HepG2 (cell line): ENCODE measurements around the gene DSN1. TPM values are rescaled to one million over a fixed set of nuclear protein-coding genes. Genes with fewer than 3 reads are reported as not detected.

Experiments
- ATAC-seq: fragments of 200-7000 bp; cut with Tn5 transposase; 3 replicates; pipeline ENCODE4 v1.9.1; 2020; ENCODE audit warnings: mild to moderate bottlenecking, moderate library complexity
- BruUV-seq: library from RNA; stranded (reverse); fragments of 400-500 nt; replicated peaks from 2 replicates; lab custom pipeline; 2021; lab: Mats Ljungman, UMichigan
- CTCF ChIA-PET: fragments of 300-600 bp; formaldehyde crosslinking; extraction: SDS; loops from one replicate; lab custom pipeline; 2021; ENCODE audit warnings: low total read pairs, inconsistent platforms, low intra/inter-chr PET ratio; lab: Yijun Ruan, JAX
- POLR2A ChIA-PET: fragments of 350-600 bp; sonication (Branson Sonifier 250); formaldehyde crosslinking; loops from one replicate; lab custom pipeline; 2020; ENCODE audit warnings: antibody characterized with exemption, inconsistent platforms; lab: Yijun Ruan, JAX
- DNase-seq: peaks from one replicate; pipeline ENCODE4 v3.0.0-alpha.2; 2015; ENCODE audit warnings: low spot score
- FAIRE-seq: peaks from 3 replicates; lab custom pipeline; 2011; peaks lifted over from hg19 to GRCh38; lab: Jason Lieb, UNC
- H2AFZ ChIP-seq: one replicate; pipeline ENCODE4 v1.6.1; 2011; ENCODE audit warnings: low read length, inconsistent platforms
- H3K27ac ChIP-seq: fragments of 300-600 bp; 3 replicates; pipeline ENCODE4 v1.8.0; 2011; ENCODE audit warnings: mixed run types, mild to moderate bottlenecking, mixed read lengths, low read length, inconsistent platforms; ENCODE audit not compliant: insufficient read depth; ENCODE audit errors: extremely low read length
- H3K27me3 ChIP-seq, 2 experiments: fragments of 200-600 bp in 1 of 2; 2 replicates in 1 of 2; 3 replicates in 1 of 2; pipeline versions ENCODE4 v1.6.0 to v1.8.0; 2011; ENCODE audit warnings: low read length in 2 of 2, mild to moderate bottlenecking in 2 of 2, moderate library complexity in 2 of 2, inconsistent platforms in 1 of 2; ENCODE audit not compliant: insufficient read depth in 2 of 2, control insufficient read depth in 1 of 2
- H3K36me3 ChIP-seq, 2 experiments: fragments of 200-600 bp in 1 of 2; replicated peaks in 1 of 2; 2 replicates in 1 of 2; 3 replicates in 1 of 2; pipeline versions ENCODE4 v1.5.1 to v1.8.0; 2011; ENCODE audit warnings: low read length in 2 of 2, inconsistent platforms in 1 of 2; ENCODE audit not compliant: insufficient read depth in 2 of 2, control insufficient read depth in 1 of 2
- H3K4me1 ChIP-seq: 2 replicates; pipeline ENCODE4 v1.5.1; 2012; ENCODE audit warnings: low read length, inconsistent platforms; ENCODE audit not compliant: insufficient read depth
- H3K4me2 ChIP-seq: 2 replicates; pipeline ENCODE4 v1.6.0; 2011; ENCODE audit warnings: low read depth, low read length, inconsistent platforms
- H3K4me3 ChIP-seq, 3 experiments: fragments of 200-600 bp in 1 of 3; sonication (generic), shearing (Covaris generic) in 1 of 3; replicated peaks in 1 of 3; 2 replicates each; pipeline ENCODE4 v1.5.1; 2011 to 2016; ENCODE audit warnings: low read length in 3 of 3, inconsistent platforms in 2 of 3, low read depth in 2 of 3, mild to moderate bottlenecking in 2 of 3, control low read depth in 1 of 3, mixed read lengths in 1 of 3; ENCODE audit not compliant: insufficient read depth in 1 of 3
- H3K79me2 ChIP-seq: one replicate; pipeline ENCODE4 v1.6.1; 2011; ENCODE audit warnings: low read length, inconsistent platforms; ENCODE audit not compliant: insufficient read depth
- H3K9ac ChIP-seq: 2 replicates; pipeline ENCODE4 v1.6.0; 2011; ENCODE audit warnings: mild to moderate bottlenecking, low read depth, low read length, inconsistent platforms; ENCODE audit not compliant: insufficient read depth
- H3K9me3 ChIP-seq: 2 replicates; pipeline ENCODE4 v1.5.1; 2012; ENCODE audit warnings: mild to moderate bottlenecking, low read length
- H4K20me1 ChIP-seq: 2 replicates; pipeline ENCODE4 v1.6.0; 2011; ENCODE audit warnings: inconsistent platforms, mild to moderate bottlenecking, low read length, moderate library complexity; ENCODE audit not compliant: insufficient read depth
- CHCHD3 ChIP-seq: sonication (generic); formaldehyde crosslinking; IDR thresholded peaks from 2 replicates; pipeline ENCODE4 v1.8.0; 2022; ENCODE audit warnings: mild to moderate bottlenecking, missing genetic modification reagents, moderate library complexity
- FOXC1 ChIP-seq: sonication (generic); formaldehyde crosslinking; IDR thresholded peaks from 2 replicates; pipeline ENCODE4 v1.8.0; 2022; ENCODE audit warnings: mild to moderate bottlenecking, missing genetic modification reagents, borderline replicate concordance
- IKZF4 ChIP-seq: sonication (generic); formaldehyde crosslinking; IDR thresholded peaks from 2 replicates; pipeline ENCODE4 v1.5.1; 2020; ENCODE audit warnings: borderline replicate concordance, mild to moderate bottlenecking, low read depth, missing genetic modification reagents; ENCODE audit errors: not compliant biosample characterization
- PHF5A ChIP-seq: IDR thresholded peaks from one replicate; pipeline ENCODE4 v1.6.1; 2018; ENCODE audit warnings: low read depth, missing genetic modification reagents; ENCODE audit not compliant: unreplicated experiment
- ZFP37 ChIP-seq: sonication (generic); formaldehyde crosslinking; IDR thresholded peaks from 2 replicates; pipeline ENCODE4 v1.4.0; 2020; ENCODE audit warnings: missing genetic modification reagents, borderline replicate concordance
- ZNF234 ChIP-seq: sonication (generic); formaldehyde crosslinking; conservative IDR thresholded peaks from 2 replicates; pipeline ENCODE4 v1.5.1; 2020; ENCODE audit warnings: mild to moderate bottlenecking, missing genetic modification reagents
- ZNF292 ChIP-seq: sonication (generic); formaldehyde crosslinking; IDR thresholded peaks from 2 replicates; pipeline ENCODE4 v1.8.1; 2022; ENCODE audit warnings: mild to moderate bottlenecking, low read depth, missing genetic modification reagents, borderline replicate concordance
- ZNF891 ChIP-seq: sonication (generic); formaldehyde crosslinking; IDR thresholded peaks from 2 replicates; pipeline ENCODE4 v1.5.0; 2020; ENCODE audit warnings: mild to moderate bottlenecking, missing genetic modification reagents
- WGBS: methylation state at CpG from one replicate; pipeline ENCODE4 v1.1.6; 2017; ENCODE audit warnings: low lambda C conversion rate; 5-methylcytosine and 5-hydroxymethylcytosine counted together
- in situ Hi-C: cut with HindIII; loops from 2 replicates; pipeline ENCODE4 v1.10.0; 2017; ENCODE audit warnings: low pct_unique_long_range_greater_than_20kb; ENCODE audit not compliant: extremely low pct_ligation_motif_present
- intact Hi-C: fragments of 100-400 bp; cut with micrococcal nuclease; formaldehyde crosslinking; loops from one replicate; pipeline ENCODE4 v1.10.0; 2022; ENCODE audit not compliant: unreplicated experiment
- polyA plus RNA-seq, 8 experiments: library from polyadenylated mRNA; depleted of rRNA in 3 of 8; stranded (reverse) in 7 of 8; unstranded in 1 of 8; fragments of >200 nt; fragmentation: Illumina TruSeq in 4 of 8; extraction: Trizol in 4 of 8; gene quantifications; 2 replicates each; pipeline versions ENCODE4 v1.2.1 to v1.2.3, GENCODE V29; 2011 to 2016; ENCODE audit warnings: low read depth in 4 of 8, missing spikeins in 1 of 8, mixed read lengths in 1 of 8; ENCODE audit not compliant: insufficient read depth in 1 of 8
- total RNA-seq, 5 experiments: library from RNA; depleted of rRNA; stranded (reverse); fragments of >200 nt; fragmentation: Illumina TruSeq; extraction: Trizol; gene quantifications; 2 replicates each; pipeline ENCODE4 v1.2.3, GENCODE V29; 2016; ENCODE audit warnings: low read depth in 1 of 5
- TF ChIP-seq, protein P1 (sequence below): sonication (generic); formaldehyde crosslinking; conservative IDR thresholded peaks from 2 replicates; pipeline ENCODE4 v1.4.0; 2020; ENCODE audit warnings: mild to moderate bottlenecking, missing genetic modification reagents, moderate library complexity
- TF ChIP-seq, protein P2 (sequence below): sonication (generic); formaldehyde crosslinking; IDR thresholded peaks from 2 replicates; pipeline ENCODE4 v1.8.0; 2022; ENCODE audit warnings: missing genetic modification reagents, mild to moderate bottlenecking, inconsistent platforms, borderline replicate concordance
- TF ChIP-seq, protein P3 (sequence below): IDR thresholded peaks from 2 replicates; pipeline ENCODE4 v1.6.1; 2016; ENCODE audit warnings: low read depth
- TF ChIP-seq, protein P4 (sequence below): sonication (generic); formaldehyde crosslinking; IDR thresholded peaks from 2 replicates; pipeline ENCODE4 v1.5.1; 2020; ENCODE audit warnings: mild to moderate bottlenecking, missing genetic modification reagents, borderline replicate concordance

The DSN1 gene
- total and polyA plus RNA-seq, 2 of the 13 experiments (the other 11 are each of a cell fraction or from before 2014, with no cell fraction given), result 18.7 to 53.7 TPM

DNA sequence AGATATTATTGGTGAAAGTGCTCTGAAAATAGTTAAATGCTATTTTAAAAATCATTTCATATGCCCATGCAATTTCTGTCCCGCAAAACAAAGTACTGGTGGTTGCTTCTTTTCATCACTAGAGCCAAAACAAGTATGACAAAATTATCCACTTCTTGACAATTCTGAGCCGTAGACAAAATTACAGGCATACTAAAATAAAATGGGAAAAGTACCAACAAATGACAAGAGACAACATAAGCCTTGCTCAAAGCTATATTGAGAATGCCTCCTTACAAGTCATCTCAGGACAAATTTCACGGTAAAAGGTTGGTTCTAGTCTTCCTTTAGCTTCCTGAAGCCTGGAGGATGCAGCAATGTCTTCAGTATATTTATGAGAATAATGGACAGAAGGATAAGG lies 56.5 kb downstream of the DSN1 start:
- intact Hi-C loops, result loop anchor here (1.0 kb wide), 1 partner anchor 37 kb away; no protein-coding TSS in a partner anchor
- ChIA-PET POLR2A (no interaction called here), CTCF (interaction anchor here (1.2 to 2.4 kb wide), 2 partner anchors 37 to 170 kb away, joined by 3 to 15 read pairs; no protein-coding TSS in a partner anchor)
- BruUV-seq, result no TSS peak
- Histone ChIP-seq H3K4me1 (peaks cover 12% of the 10 kb centered on the region), H2AFZ (no peak overlapping the region), H4K20me1 (no peaks in the 10 kb centered on the region), H3K4me3 (no peak overlapping the region), H3K27me3 (no peaks in the 10 kb centered on the region), H3K27ac (no peak overlapping the region), H3K36me3 (peaks cover 3 to 15% of the 10 kb centered on the region in 2 experiments), H3K79me2 (no peaks in the 10 kb centered on the region), H3K4me2 (no peak overlapping the region), H3K9ac (no peak overlapping the region), H3K9me3 (no peaks in the 10 kb centered on the region)
- FAIRE-seq, result no peak
- DNase-seq, result no peak
- no peak for ATAC-seq
- WGBS, result 91% methylated on average over 3 of the region's 3 CpGs
- in situ Hi-C loops, result no loop called here
- TF ChIP-seq ZNF292 (CRISPR knock-in tag), result no peak
- no peak for TF ChIP-seq ZNF234
- TF ChIP-seq, protein P1, sequence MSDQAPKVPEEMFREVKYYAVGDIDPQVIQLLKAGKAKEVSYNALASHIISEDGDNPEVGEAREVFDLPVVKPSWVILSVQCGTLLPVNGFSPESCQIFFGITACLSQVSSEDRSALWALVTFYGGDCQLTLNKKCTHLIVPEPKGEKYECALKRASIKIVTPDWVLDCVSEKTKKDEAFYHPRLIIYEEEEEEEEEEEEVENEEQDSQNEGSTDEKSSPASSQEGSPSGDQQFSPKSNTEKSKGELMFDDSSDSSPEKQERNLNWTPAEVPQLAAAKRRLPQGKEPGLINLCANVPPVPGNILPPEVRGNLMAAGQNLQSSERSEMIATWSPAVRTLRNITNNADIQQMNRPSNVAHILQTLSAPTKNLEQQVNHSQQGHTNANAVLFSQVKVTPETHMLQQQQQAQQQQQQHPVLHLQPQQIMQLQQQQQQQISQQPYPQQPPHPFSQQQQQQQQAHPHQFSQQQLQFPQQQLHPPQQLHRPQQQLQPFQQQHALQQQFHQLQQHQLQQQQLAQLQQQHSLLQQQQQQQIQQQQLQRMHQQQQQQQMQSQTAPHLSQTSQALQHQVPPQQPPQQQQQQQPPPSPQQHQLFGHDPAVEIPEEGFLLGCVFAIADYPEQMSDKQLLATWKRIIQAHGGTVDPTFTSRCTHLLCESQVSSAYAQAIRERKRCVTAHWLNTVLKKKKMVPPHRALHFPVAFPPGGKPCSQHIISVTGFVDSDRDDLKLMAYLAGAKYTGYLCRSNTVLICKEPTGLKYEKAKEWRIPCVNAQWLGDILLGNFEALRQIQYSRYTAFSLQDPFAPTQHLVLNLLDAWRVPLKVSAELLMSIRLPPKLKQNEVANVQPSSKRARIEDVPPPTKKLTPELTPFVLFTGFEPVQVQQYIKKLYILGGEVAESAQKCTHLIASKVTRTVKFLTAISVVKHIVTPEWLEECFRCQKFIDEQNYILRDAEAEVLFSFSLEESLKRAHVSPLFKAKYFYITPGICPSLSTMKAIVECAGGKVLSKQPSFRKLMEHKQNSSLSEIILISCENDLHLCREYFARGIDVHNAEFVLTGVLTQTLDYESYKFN, result no peak
- TF ChIP-seq, protein P2, sequence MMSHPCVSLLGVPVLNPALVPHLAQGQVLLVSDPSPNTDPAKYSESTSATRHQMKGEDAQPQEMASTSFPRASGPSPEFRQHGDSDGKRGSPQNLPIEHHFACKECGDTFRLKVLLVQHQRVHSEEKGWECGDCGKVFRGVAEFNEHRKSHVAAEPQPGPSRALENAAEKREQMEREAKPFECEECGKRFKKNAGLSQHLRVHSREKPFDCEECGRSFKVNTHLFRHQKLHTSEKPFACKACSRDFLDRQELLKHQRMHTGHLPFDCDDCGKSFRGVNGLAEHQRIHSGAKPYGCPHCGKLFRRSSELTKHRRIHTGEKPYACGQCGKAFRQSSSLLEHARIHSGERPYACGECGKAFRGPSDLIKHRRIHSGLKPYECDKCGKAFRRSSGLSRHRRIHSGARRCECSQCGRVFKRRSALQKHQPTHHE (CRISPR knock-in tag), result no peak
- no peak for TF ChIP-seq PHF5A
- TF ChIP-seq CHCHD3 (CRISPR knock-in tag), result no peak
- no peak for TF ChIP-seq IKZF4 (CRISPR knock-in tag)
- TF ChIP-seq, protein P3, sequence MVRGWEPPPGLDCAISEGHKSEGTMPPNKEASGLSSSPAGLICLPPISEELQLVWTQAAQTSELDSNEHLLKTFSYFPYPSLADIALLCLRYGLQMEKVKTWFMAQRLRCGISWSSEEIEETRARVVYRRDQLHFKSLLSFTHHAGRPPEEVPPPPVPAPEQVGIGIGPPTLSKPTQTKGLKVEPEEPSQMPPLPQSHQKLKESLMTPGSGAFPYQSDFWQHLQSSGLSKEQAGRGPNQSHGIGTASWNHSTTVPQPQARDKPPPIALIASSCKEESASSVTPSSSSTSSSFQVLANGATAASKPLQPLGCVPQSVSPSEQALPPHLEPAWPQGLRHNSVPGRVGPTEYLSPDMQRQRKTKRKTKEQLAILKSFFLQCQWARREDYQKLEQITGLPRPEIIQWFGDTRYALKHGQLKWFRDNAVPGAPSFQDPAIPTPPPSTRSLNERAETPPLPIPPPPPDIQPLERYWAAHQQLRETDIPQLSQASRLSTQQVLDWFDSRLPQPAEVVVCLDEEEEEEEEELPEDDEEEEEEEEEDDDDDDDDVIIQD (CRISPR knock-in tag), result no peak
- TF ChIP-seq FOXC1 (CRISPR knock-in tag), result no peak
- no peak for TF ChIP-seq ZNF891 (CRISPR knock-in tag)
- no peak for TF ChIP-seq ZFP37 (CRISPR knock-in tag)
- TF ChIP-seq, protein P4, sequence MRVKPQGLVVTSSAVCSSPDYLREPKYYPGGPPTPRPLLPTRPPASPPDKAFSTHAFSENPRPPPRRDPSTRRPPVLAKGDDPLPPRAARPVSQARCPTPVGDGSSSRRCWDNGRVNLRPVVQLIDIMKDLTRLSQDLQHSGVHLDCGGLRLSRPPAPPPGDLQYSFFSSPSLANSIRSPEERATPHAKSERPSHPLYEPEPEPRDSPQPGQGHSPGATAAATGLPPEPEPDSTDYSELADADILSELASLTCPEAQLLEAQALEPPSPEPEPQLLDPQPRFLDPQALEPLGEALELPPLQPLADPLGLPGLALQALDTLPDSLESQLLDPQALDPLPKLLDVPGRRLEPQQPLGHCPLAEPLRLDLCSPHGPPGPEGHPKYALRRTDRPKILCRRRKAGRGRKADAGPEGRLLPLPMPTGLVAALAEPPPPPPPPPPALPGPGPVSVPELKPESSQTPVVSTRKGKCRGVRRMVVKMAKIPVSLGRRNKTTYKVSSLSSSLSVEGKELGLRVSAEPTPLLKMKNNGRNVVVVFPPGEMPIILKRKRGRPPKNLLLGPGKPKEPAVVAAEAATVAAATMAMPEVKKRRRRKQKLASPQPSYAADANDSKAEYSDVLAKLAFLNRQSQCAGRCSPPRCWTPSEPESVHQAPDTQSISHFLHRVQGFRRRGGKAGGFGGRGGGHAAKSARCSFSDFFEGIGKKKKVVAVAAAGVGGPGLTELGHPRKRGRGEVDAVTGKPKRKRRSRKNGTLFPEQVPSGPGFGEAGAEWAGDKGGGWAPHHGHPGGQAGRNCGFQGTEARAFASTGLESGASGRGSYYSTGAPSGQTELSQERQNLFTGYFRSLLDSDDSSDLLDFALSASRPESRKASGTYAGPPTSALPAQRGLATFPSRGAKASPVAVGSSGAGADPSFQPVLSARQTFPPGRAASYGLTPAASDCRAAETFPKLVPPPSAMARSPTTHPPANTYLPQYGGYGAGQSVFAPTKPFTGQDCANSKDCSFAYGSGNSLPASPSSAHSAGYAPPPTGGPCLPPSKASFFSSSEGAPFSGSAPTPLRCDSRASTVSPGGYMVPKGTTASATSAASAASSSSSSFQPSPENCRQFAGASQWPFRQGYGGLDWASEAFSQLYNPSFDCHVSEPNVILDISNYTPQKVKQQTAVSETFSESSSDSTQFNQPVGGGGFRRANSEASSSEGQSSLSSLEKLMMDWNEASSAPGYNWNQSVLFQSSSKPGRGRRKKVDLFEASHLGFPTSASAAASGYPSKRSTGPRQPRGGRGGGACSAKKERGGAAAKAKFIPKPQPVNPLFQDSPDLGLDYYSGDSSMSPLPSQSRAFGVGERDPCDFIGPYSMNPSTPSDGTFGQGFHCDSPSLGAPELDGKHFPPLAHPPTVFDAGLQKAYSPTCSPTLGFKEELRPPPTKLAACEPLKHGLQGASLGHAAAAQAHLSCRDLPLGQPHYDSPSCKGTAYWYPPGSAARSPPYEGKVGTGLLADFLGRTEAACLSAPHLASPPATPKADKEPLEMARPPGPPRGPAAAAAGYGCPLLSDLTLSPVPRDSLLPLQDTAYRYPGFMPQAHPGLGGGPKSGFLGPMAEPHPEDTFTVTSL (CRISPR knock-in tag), result no peak
